ENCODE measurements around the gene PPARA. TPM values are rescaled to one million over a fixed set of nuclear protein-coding genes. Genes with fewer than 3 reads are reported as not detected.

The PPARA gene
- total and polyA plus RNA-seq, 2 experiments from 2014 or later, result 4.7 to 12.6 TPM

GRCh38 chr22:46147061-46147460 is 3.3 kb upstream of the PPARA start (continued):
- TF ChIP-seq REST (IDR thresholded peaks at IDR 0.05; ENCODE audit: unreplicated experiment), result no peak
- no peak for TF ChIP-seq POLR2AphosphoS5 (IDR thresholded peaks at IDR 0.05; ENCODE audit: low read depth)
- no peak for TF ChIP-seq EZH2phosphoT487 (IDR thresholded peaks at IDR 0.05; ENCODE audit: unreplicated experiment)

- no peak for ATAC-seq
- no peak overlapping the region for H3K4me3 Mint-ChIP-seq
- TF ChIP-seq EZH2 (IDR thresholded peaks at IDR 0.05; ENCODE audit: low read depth, unreplicated experiment) (no peak), ETS1 (IDR thresholded peaks at IDR 0.05) (no peak), STAT1 (IDR thresholded peaks at IDR 0.05; ENCODE audit: unreplicated experiment) (no peak), ZNF462 (CRISPR knock-in tag; IDR thresholded peaks at IDR 0.05) (no peak), ZNF331 (CRISPR knock-in tag; IDR thresholded peaks at IDR 0.05; ENCODE audit: low read depth) (no peak), JUNB (IDR thresholded peaks at IDR 0.05; ENCODE audit: unreplicated experiment) (no peak), REST (IDR thresholded peaks at IDR 0.05; ENCODE audit: unreplicated experiment) (no peak)
These were observed 2.7 kb upstream of the PPARA start for GRCh38 chr22:46147471-46148267.

More at GRCh38 chr22:46147471-46148267, 2.7 kb upstream of the PPARA start:
- peaks cover 42% of the 10 kb centered on the region for H3K27me3 Mint-ChIP-seq (ENCODE audit: insufficient read depth, low read depth, poor library complexity)
- H3K79me2 ChIP-seq (replicated peaks; ENCODE audit: insufficient read depth), result no peaks in the 10 kb centered on the region
- H3K27ac Mint-ChIP-seq, result no peak overlapping the region
- no peaks in the 10 kb centered on the region for H3K36me3 ChIP-seq (ENCODE audit: insufficient read depth)
- no peaks in the 10 kb centered on the region for H3K9me2 ChIP-seq (ENCODE audit: insufficient read depth)
- H3K9me3 Mint-ChIP-seq, result no peaks in the 10 kb centered on the region
- H3K36me3 Mint-ChIP-seq (ENCODE audit: low read depth), result no peaks in the 10 kb centered on the region
- no peak overlapping the region for H2AFZ ChIP-seq
- H3K4me1 ChIP-seq (ENCODE audit: insufficient read depth), result peaks cover 8% of the 10 kb centered on the region
- H3K4me3 ChIP-seq, result no peak overlapping the region
- H3K27ac ChIP-seq (ENCODE audit: low read depth), result no peak overlapping the region
- H4K20me1 ChIP-seq (replicated peaks; ENCODE audit: insufficient read depth), result no peaks in the 10 kb centered on the region
- H3F3A ChIP-seq (replicated peaks; ENCODE audit: low read depth), result no peaks in the 10 kb centered on the region
- peaks cover 6% of the 10 kb centered on the region; the same call in 2 of the 3 replicates for H3K4me1 Mint-ChIP-seq
- H3K4me2 ChIP-seq, result no peak overlapping the region
- no peak for DNase-seq (ENCODE audit: low spot score)
- H3K27me3 ChIP-seq (ENCODE audit: insufficient read depth), result peaks cover 36% of the 10 kb centered on the region

Measured in GM23338 (cell line).